ENCODE measurements around the gene SLC29A2. TPM values are rescaled to one million over a fixed set of nuclear protein-coding genes. Genes with fewer than 3 reads are reported as not detected.

Gene SLC29A2
- total RNA-seq, 1 experiment from 2014 or later, result 39.7 TPM

- intact Hi-C loops (cut with micrococcal nuclease), result no loop called here
- BruUV-seq (replicated peaks), result no TSS peak
- RAD21 ChIA-PET (ENCODE audit: low non-redundant PET in 1 of 2, low total read pairs in 2 of 2, uncharacterized antibody in 2 of 2, unreplicated experiment in 2 of 2), result interaction anchor here in 1 of 2 experiments (0.8 kb wide), 1 partner anchor 14 kb away, joined by 5 read pairs; no protein-coding TSS in a partner anchor
- Histone ChIP-seq H3K27ac (ENCODE audit: low read depth, low read length) (peak overlapping the region; percentile 3; the same call in 1 of the 2 replicates), H3K4me2 (ENCODE audit: low read length) (peak overlapping the region; percentile 73), H3K4me3 (replicated peaks in 1 of 2; ENCODE audit: low read depth in 1 of 2, low read length in 2 of 2) (no peak overlapping the region), H3K9me2 (ENCODE audit: insufficient read depth) (no peaks in the 10 kb centered on the region), H3K9ac (ENCODE audit: low read length) (peak overlapping the region; percentile 56; the same call in 1 of the 2 replicates), H3K36me3 (ENCODE audit: control insufficient read depth in 1 of 2, insufficient read depth in 2 of 2, low read length in 2 of 2) (no peaks in the 10 kb centered on the region), H2AFZ (ENCODE audit: low read depth, low read length, poor library complexity, severe bottlenecking) (no peak overlapping the region), H3K27me3 (ENCODE audit: insufficient read depth, low read length) (no peaks in the 10 kb centered on the region), H3K4me1 (ENCODE audit: control insufficient read depth in 1 of 2, insufficient read depth in 2 of 2, low read length in 2 of 2) (peaks cover 17 to 57% of the 10 kb centered on the region in 2 experiments), H3K9me3 (ENCODE audit: control insufficient read depth in 1 of 2, insufficient read depth in 1 of 2, low read depth in 1 of 2, low read length in 2 of 2) (no peaks in the 10 kb centered on the region), H4K20me1 (ENCODE audit: insufficient read depth) (no peaks in the 10 kb centered on the region), H3K79me2 (ENCODE audit: insufficient read depth, low read length) (no peaks in the 10 kb centered on the region)
- no peak for DNase-seq (ENCODE audit: low read depth, low spot score)
- no peak for ATAC-seq
- no peak for TF ChIP-seq EZH2phosphoT487 (IDR thresholded peaks at IDR 0.05; ENCODE audit: borderline replicate concordance)
- no peak for TF ChIP-seq EZH2 (IDR thresholded peaks at IDR 0.05)
- no peak for TF ChIP-seq RAD21 (IDR thresholded peaks at IDR 0.05; ENCODE audit: low read depth)
- TF ChIP-seq SIN3A (IDR thresholded peaks at IDR 0.05; ENCODE audit: low read depth), result no peak
- TF ChIP-seq EGR1 (IDR thresholded peaks at IDR 0.05; ENCODE audit: low read depth), result no peak
- no peak for TF ChIP-seq ZBTB33 (IDR thresholded peaks at IDR 0.05; ENCODE audit: extremely low read depth, insufficient replicate concordance, low read length)
- POLR2A ChIA-PET, result interaction anchor here (1.4 kb wide), 1 partner anchor 14 kb away, joined by 4 read pairs; no protein-coding TSS in a partner anchor
- CTCF ChIA-PET, result interaction anchor here (1.0 kb wide), 1 partner anchor 14 kb away, joined by 18 read pairs; no protein-coding TSS in a partner anchor
Observed at GRCh38 chr11:66326261-66327111, 45.1 kb downstream of the SLC29A2 start.

Data from HCT116 (cell line).